Fibroblast of upper back skin (primary cell): ENCODE measurements around the gene ACOT2.
"Not testable (repeated sequence)": the region's sequence is repeated elsewhere in the genome, so short reads cannot be mapped to it uniquely, and the experiment has no call there.

Experiments
- DNase-seq: peaks from one replicate; pipeline ENCODE4 v3.0.0-alpha.2; 2013

Gene ACOT2

GRCh38 chr14:73569185-73569958 lies at the start of gene ACOT2:
Gene ACOT2, plus strand, starts transcription at chr14:73569213. Its CDS starts 28 bp downstream, at chr14:73569241.
- peak; percentile 93 for DNase-seq

GRCh38 chr14:73521229-73521628 lies 47.8 kb upstream of the ACOT2 start:
- no peak for DNase-seq

GRCh38 chr14:73524493-73524892 lies 44.5 kb upstream of the ACOT2 start:
- no peak for DNase-seq

GRCh38 chr14:73526036-73526984 lies 42.7 kb upstream of the ACOT2 start:
- DNase-seq = peak; percentile 27

GRCh38 chr14:73529356-73529755 lies 39.7 kb upstream of the ACOT2 start:
- DNase-seq = not testable (repeated sequence)

- peak; percentile 18 for DNase-seq
Observed at GRCh38 chr14:73531971-73532370, 37.0 kb upstream of the ACOT2 start.

GRCh38 chr14:73537244-73538045 lies 31.6 kb upstream of the ACOT2 start:
- DNase-seq = peak; percentile 33

GRCh38 chr14:73539017-73539416 lies 30.0 kb upstream of the ACOT2 start:
- DNase-seq = peak; percentile 20

- DNase-seq = not testable (repeated sequence)
Observed at GRCh38 chr14:73542961-73543360, 26.1 kb upstream of the ACOT2 start.

- DNase-seq = not testable (repeated sequence)
Observed at GRCh38 chr14:73545353-73545752, 23.7 kb upstream of the ACOT2 start.

GRCh38 chr14:73549097-73549496 lies 19.9 kb upstream of the ACOT2 start:
- not testable (repeated sequence) for DNase-seq

- not testable (repeated sequence) for DNase-seq
Observed at GRCh38 chr14:73549889-73550524, 19.0 kb upstream of the ACOT2 start.

- no peak for DNase-seq
Observed at GRCh38 chr14:73553845-73554244, 15.2 kb upstream of the ACOT2 start.

GRCh38 chr14:73557201-73557600 lies 11.8 kb upstream of the ACOT2 start:
- DNase-seq = not testable (repeated sequence)

GRCh38 chr14:73558238-73558637 lies 10.8 kb upstream of the ACOT2 start:
- not testable (repeated sequence) for DNase-seq

GRCh38 chr14:73562256-73562655 lies 6.8 kb upstream of the ACOT2 start:
- not testable (repeated sequence) for DNase-seq

GRCh38 chr14:73562696-73563095 lies 6.3 kb upstream of the ACOT2 start:
- not testable (repeated sequence) for DNase-seq

- not testable (repeated sequence) for DNase-seq
Observed at GRCh38 chr14:73566431-73566830, 2.6 kb upstream of the ACOT2 start.

GRCh38 chr14:73566935-73567334 lies 2.1 kb upstream of the ACOT2 start:
- not testable (repeated sequence) for DNase-seq

GRCh38 chr14:73567358-73567757 lies 1.7 kb upstream of the ACOT2 start:
- no peak for DNase-seq

GRCh38 chr14:73567951-73568885 lies 795 bp upstream of the ACOT2 start:
- peak; percentile 42 for DNase-seq
